A549 (cell line): ENCODE data around the gene HPCA.

Source experiments
- BHLHE40 ChIP-seq: IDR thresholded peaks from 2 replicates; pipeline ENCODE4 v1.6.1; 2012; ENCODE audit warnings: low read depth, low read length, inconsistent platforms
- CEBPB ChIP-seq, 2 experiments: fragments of >200 bp in 1 of 2; sonication (Bioruptor Twin) in 1 of 2; formaldehyde crosslinking in 1 of 2; IDR thresholded peaks; 2 replicates each; pipeline ENCODE4 v1.6.1; 2012 to 2016
- CHD2 ChIP-seq: fragments of 150-350 bp; IDR thresholded peaks from 2 replicates; pipeline ENCODE4 v1.6.1; 2014; ENCODE audit warnings: low read length; ENCODE audit not compliant: partially characterized antibody
- CHD4 ChIP-seq: fragments of 200-600 bp; sonication (generic); IDR thresholded peaks from 2 replicates; pipeline ENCODE4 v1.6.1; 2016; ENCODE audit warnings: antibody characterized with exemption, mild to moderate bottlenecking, borderline replicate concordance
- CTCF ChIP-seq: fragments of >200 bp; sonication (Bioruptor Twin); formaldehyde crosslinking; IDR thresholded peaks from 3 replicates; pipeline ENCODE4 v1.5.1; 2016
- MAX ChIP-seq: IDR thresholded peaks from 2 replicates; pipeline ENCODE4 v1.6.1; 2012
- RAD21 ChIP-seq, 2 experiments: fragments of >200 bp in 1 of 2; sonication (Bioruptor Twin) in 1 of 2; formaldehyde crosslinking in 1 of 2; IDR thresholded peaks in 1 of 2; conservative IDR thresholded peaks in 1 of 2; 2 replicates in 1 of 2; 3 replicates in 1 of 2; pipeline ENCODE4 v1.6.1; 2012 to 2018; ENCODE audit warnings: inconsistent platforms in 1 of 2
- REST ChIP-seq: fragments of 200-600 bp; sonication (generic); IDR thresholded peaks from 2 replicates; pipeline ENCODE4 v1.6.1; 2016; ENCODE audit warnings: antibody characterized with exemption, mild to moderate bottlenecking, moderate library complexity
- RFX5 ChIP-seq: fragments of 450-650 bp; IDR thresholded peaks from 2 replicates; pipeline ENCODE4 v1.7.1; 2014; ENCODE audit warnings: antibody characterized with exemption, mild to moderate bottlenecking, moderate library complexity
- ZNF302 ChIP-seq: fragments of 250-450 bp; sonication (Bioruptor Pico); IDR thresholded peaks from 2 replicates; pipeline ENCODE4 v1.9.0; 2021; ENCODE audit warnings: inconsistent platforms, mild to moderate bottlenecking, moderate library complexity

- TF ChIP-seq REST (no peak), RAD21 (conservative IDR thresholded peaks at IDR 0.05 in 1 of 2, IDR thresholded peaks at IDR 0.05 in 1 of 2) (no peak), CTCF (no peak), BHLHE40 (no peak), RFX5 (no peak), ZNF302 (CRISPR knock-in tag) (no peak), CHD4 (no peak), CHD2 (no peak), MAX (no peak), CEBPB (IDR thresholded peaks at IDR 0.05) (no peak)
Measured at GRCh38 chr1:32884726-32885125, 1.6 kb upstream of the HPCA start.
